K562 (cell line): ENCODE results near the gene POLD2. TPM values are rescaled to one million over a fixed set of nuclear protein-coding genes. Genes with fewer than 3 reads are reported as not detected.

Experiments
- BACH1 ChIP-seq: fragments of 200-800 bp; sonication (Bioruptor generic); IDR thresholded peaks from 2 replicates; pipeline ENCODE4 v1.6.1; 2016; ENCODE audit warnings: missing genetic modification characterization, missing compliant biosample characterization
- BRCA1 ChIP-seq, 2 experiments: fragments of 450-650 bp in 1 of 2; sonication (generic) in 1 of 2; formaldehyde crosslinking in 1 of 2; IDR thresholded peaks; 2 replicates each; pipeline versions ENCODE4 v1.5.0 to v1.6.1; 2017 to 2020; ENCODE audit warnings: mild to moderate bottlenecking in 1 of 2, missing genetic modification reagents in 1 of 2
- DACH1 ChIP-seq: fragments of 450-650 bp; IDR thresholded peaks from 2 replicates; pipeline ENCODE4 v1.6.1; 2018; ENCODE audit not compliant: partially characterized antibody
- GATAD2A ChIP-seq: fragments of 450-650 bp; IDR thresholded peaks from 2 replicates; pipeline ENCODE4 v1.6.1; 2017
- KAT2B ChIP-seq: IDR thresholded peaks from one replicate; pipeline ENCODE4 v1.6.1; 2012; ENCODE audit warnings: low read depth, mild to moderate bottlenecking, control low read depth, inconsistent platforms, low read length, moderate library complexity
- MAFF ChIP-seq: IDR thresholded peaks from 2 replicates; pipeline ENCODE4 v1.6.1; 2012; ENCODE audit warnings: low read length, improper control_type of control experiment
- MEF2D ChIP-seq: conservative IDR thresholded peaks from 2 replicates; pipeline ENCODE4 v1.6.1; 2016; ENCODE audit warnings: low read depth, missing genetic modification characterization, missing compliant biosample characterization
- POLR2B ChIP-seq: fragments of 450-650 bp; IDR thresholded peaks from 2 replicates; pipeline ENCODE4 v1.6.1; 2018; ENCODE audit warnings: low read depth; ENCODE audit not compliant: partially characterized antibody
- PRMT5 ChIP-seq: sonication (generic); formaldehyde crosslinking; IDR thresholded peaks from 2 replicates; pipeline ENCODE4 v1.5.0; 2020; ENCODE audit warnings: missing genetic modification reagents
- RBFOX2 ChIP-seq: fragments of 200-400 bp; formaldehyde crosslinking; IDR thresholded peaks from 2 replicates; pipeline ENCODE4 v1.6.1; 2017; ENCODE audit warnings: low read depth, mild to moderate bottlenecking, low read length, moderate library complexity
- SMAD4 ChIP-seq: fragments of 250-450 bp; sonication (Bioruptor Pico); conservative IDR thresholded peaks from 2 replicates; pipeline ENCODE4 v1.8.0; 2021; ENCODE audit warnings: inconsistent platforms, mild to moderate bottlenecking, moderate library complexity
- ZNF431 ChIP-seq: sonication (generic); formaldehyde crosslinking; IDR thresholded peaks from 2 replicates; pipeline ENCODE4 v1.8.0; 2022; ENCODE audit warnings: mild to moderate bottlenecking, missing genetic modification reagents
- ZNF764 ChIP-seq: fragments of 250-450 bp; sonication (Bioruptor Pico); IDR thresholded peaks from 2 replicates; pipeline ENCODE4 v1.4.0; 2020; ENCODE audit warnings: low read depth, mild to moderate bottlenecking, moderate library complexity
- polyA plus RNA-seq, 8 experiments: library from polyadenylated mRNA; depleted of rRNA in 4 of 8; stranded (reverse) in 5 of 8; unstranded in 3 of 8; fragments of >200 nt; fragmentation: Nextera tagmentation in 2 of 8; fragmentation: Illumina TruSeq in 1 of 8; extraction: Ambion mirVana in 2 of 8; extraction: Trizol in 1 of 8; gene quantifications; 2 replicates each; pipeline versions ENCODE4 v1.2.1 to v1.2.3, GENCODE V29; 2011 to 2014; ENCODE audit warnings: inconsistent platforms in 1 of 8, missing spikeins in 1 of 8
- total RNA-seq, 7 experiments: library from RNA; depleted of rRNA in 6 of 7; stranded (reverse); fragments of >200 nt in 6 of 7; fragmentation: Illumina TruSeq in 2 of 7; extraction: Trizol in 2 of 7; gene quantifications; 2 replicates each; pipeline versions ENCODE4 v1.2.1 to v1.2.3, GENCODE V29; 2011 to 2021; ENCODE audit warnings: low replicate concordance in 1 of 7
- TF ChIP-seq, protein P1 (sequence below), 2 experiments: fragments of 450-650 bp in 1 of 2; sonication (generic) in 1 of 2; formaldehyde crosslinking in 1 of 2; IDR thresholded peaks; 2 replicates each; pipeline versions ENCODE4 v1.7.1 to v1.9.0; 2016 to 2022; ENCODE audit warnings: inconsistent platforms in 1 of 2, mild to moderate bottlenecking in 1 of 2, missing genetic modification reagents in 1 of 2
- TF ChIP-seq, protein P2 (sequence below): sonication (generic); formaldehyde crosslinking; IDR thresholded peaks from 2 replicates; pipeline ENCODE4 v1.8.1; 2022; ENCODE audit warnings: missing genetic modification reagents
- TF ChIP-seq, protein P3 (sequence below): sonication (generic); formaldehyde crosslinking; IDR thresholded peaks from 2 replicates; pipeline ENCODE4 v1.8.1; 2023; ENCODE audit warnings: mild to moderate bottlenecking, missing genetic modification reagents

Gene POLD2
- total and polyA plus RNA-seq, 9 of the 15 experiments (the other 6 are each of a cell fraction or from before 2014, with no cell fraction given), result 29.7 to 259 (median 225) TPM

DNA sequence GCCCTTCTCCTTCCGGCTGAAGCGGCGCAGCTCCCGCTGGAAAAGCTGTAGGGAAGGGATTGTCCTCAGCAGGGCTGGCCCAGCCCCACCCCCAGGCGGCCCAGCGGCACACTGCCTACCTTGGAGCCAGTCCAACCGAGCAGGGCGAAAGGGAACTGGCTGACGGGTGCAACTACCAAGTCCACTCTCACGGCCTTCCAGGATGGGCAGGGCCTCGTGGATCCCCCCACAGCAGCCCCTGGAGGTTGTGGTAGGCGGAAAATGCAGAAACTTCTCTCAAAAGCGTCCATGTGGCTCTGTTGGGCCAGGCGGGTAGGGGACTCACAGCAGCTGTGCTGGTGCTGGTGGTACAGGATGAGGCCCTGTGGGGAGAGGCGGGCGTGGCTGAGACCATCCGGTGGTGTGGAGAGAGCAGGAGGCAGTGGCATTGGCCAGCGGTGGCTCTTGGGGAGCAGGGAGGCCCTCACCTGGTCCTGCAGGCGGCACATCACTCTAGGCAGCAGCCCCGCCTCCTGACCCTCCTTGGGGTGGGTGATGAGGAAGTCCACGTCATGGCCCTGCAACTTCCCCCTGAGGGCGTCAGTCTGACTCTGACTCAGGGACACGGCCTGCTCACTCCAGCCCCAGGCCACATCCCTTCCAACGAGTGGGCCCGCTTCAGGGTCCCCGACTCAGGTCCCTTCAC is 49.5 kb downstream of the POLD2 start (continued):
- no peak for TF ChIP-seq ZNF764 (CRISPR knock-in tag)
- TF ChIP-seq, protein P1, sequence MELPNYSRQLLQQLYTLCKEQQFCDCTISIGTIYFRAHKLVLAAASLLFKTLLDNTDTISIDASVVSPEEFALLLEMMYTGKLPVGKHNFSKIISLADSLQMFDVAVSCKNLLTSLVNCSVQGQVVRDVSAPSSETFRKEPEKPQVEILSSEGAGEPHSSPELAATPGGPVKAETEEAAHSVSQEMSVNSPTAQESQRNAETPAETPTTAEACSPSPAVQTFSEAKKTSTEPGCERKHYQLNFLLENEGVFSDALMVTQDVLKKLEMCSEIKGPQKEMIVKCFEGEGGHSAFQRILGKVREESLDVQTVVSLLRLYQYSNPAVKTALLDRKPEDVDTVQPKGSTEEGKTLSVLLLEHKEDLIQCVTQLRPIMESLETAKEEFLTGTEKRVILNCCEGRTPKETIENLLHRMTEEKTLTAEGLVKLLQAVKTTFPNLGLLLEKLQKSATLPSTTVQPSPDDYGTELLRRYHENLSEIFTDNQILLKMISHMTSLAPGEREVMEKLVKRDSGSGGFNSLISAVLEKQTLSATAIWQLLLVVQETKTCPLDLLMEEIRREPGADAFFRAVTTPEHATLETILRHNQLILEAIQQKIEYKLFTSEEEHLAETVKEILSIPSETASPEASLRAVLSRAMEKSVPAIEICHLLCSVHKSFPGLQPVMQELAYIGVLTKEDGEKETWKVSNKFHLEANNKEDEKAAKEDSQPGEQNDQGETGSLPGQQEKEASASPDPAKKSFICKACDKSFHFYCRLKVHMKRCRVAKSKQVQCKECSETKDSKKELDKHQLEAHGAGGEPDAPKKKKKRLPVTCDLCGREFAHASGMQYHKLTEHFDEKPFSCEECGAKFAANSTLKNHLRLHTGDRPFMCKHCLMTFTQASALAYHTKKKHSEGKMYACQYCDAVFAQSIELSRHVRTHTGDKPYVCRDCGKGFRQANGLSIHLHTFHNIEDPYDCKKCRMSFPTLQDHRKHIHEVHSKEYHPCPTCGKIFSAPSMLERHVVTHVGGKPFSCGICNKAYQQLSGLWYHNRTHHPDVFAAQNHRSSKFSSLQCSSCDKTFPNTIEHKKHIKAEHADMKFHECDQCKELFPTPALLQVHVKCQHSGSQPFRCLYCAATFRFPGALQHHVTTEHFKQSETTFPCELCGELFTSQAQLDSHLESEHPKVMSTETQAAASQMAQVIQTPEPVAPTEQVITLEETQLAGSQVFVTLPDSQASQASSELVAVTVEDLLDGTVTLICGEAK (IDR thresholded peaks at IDR 0.05), result no peak
- TF ChIP-seq, protein P1 (CRISPR knock-in tag; IDR thresholded peaks at IDR 0.05), result no peak
- no peak for TF ChIP-seq GATAD2A
- TF ChIP-seq, protein P2, sequence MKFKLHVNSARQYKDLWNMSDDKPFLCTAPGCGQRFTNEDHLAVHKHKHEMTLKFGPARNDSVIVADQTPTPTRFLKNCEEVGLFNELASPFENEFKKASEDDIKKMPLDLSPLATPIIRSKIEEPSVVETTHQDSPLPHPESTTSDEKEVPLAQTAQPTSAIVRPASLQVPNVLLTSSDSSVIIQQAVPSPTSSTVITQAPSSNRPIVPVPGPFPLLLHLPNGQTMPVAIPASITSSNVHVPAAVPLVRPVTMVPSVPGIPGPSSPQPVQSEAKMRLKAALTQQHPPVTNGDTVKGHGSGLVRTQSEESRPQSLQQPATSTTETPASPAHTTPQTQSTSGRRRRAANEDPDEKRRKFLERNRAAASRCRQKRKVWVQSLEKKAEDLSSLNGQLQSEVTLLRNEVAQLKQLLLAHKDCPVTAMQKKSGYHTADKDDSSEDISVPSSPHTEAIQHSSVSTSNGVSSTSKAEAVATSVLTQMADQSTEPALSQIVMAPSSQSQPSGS (CRISPR knock-in tag), result no peak
- TF ChIP-seq KAT2B, result no peak
- no peak for TF ChIP-seq SMAD4 (CRISPR knock-in tag)
- no peak for TF ChIP-seq DACH1
- no peak for TF ChIP-seq BACH1 (tag)
- TF ChIP-seq ZNF431, result no peak
- TF ChIP-seq PRMT5 (CRISPR knock-in tag), result no peak
- TF ChIP-seq, protein P3, sequence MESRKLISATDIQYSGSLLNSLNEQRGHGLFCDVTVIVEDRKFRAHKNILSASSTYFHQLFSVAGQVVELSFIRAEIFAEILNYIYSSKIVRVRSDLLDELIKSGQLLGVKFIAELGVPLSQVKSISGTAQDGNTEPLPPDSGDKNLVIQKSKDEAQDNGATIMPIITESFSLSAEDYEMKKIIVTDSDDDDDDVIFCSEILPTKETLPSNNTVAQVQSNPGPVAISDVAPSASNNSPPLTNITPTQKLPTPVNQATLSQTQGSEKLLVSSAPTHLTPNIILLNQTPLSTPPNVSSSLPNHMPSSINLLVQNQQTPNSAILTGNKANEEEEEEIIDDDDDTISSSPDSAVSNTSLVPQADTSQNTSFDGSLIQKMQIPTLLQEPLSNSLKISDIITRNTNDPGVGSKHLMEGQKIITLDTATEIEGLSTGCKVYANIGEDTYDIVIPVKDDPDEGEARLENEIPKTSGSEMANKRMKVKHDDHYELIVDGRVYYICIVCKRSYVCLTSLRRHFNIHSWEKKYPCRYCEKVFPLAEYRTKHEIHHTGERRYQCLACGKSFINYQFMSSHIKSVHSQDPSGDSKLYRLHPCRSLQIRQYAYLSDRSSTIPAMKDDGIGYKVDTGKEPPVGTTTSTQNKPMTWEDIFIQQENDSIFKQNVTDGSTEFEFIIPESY (CRISPR knock-in tag), result 0 out of 2 replicates have a peak, but pooled peaks have one; percentile 14
- no peak for TF ChIP-seq MEF2D (tag)
- TF ChIP-seq RBFOX2, result peak; percentile 45
- TF ChIP-seq POLR2B, result no peak
- no peak for TF ChIP-seq BRCA1 (IDR thresholded peaks at IDR 0.05)
- no peak for TF ChIP-seq BRCA1 (CRISPR knock-in tag; IDR thresholded peaks at IDR 0.05)
- no peak for TF ChIP-seq MAFF
